ENCODE data around the gene HAND2.

HAND2 gene

DNA sequence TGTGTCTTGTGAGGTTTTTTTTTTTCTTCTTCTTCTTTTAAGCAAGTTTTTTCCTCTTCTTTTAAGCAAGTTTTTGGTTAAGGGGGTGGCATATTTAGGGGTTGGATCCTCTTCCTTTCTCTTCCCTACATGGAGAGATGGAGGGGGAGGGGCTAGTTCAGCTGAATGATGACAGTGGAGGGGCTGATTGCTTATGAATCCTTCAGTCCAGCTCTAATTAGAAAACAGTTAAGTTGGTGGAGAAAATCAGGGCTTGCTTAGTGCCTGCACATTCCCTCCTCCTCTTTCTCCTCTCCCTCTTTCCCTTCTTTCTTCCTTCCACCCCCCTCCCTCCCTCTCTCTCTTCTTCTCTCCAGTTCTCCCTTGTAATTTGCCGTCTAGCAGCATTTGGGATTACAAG is 4.4 kb upstream of the HAND2 start:
- no peak overlapping the region for H3K27ac ChIP-seq (ENCODE audit: low read length)
- no peaks in the 10 kb centered on the region for H3K36me3 ChIP-seq (replicated peaks; ENCODE audit: low read depth, low read length)
- TF ChIP-seq EZH2phosphoT487 (IDR thresholded peaks at IDR 0.05; ENCODE audit: low read depth): no peak
- TF ChIP-seq, protein P1, sequence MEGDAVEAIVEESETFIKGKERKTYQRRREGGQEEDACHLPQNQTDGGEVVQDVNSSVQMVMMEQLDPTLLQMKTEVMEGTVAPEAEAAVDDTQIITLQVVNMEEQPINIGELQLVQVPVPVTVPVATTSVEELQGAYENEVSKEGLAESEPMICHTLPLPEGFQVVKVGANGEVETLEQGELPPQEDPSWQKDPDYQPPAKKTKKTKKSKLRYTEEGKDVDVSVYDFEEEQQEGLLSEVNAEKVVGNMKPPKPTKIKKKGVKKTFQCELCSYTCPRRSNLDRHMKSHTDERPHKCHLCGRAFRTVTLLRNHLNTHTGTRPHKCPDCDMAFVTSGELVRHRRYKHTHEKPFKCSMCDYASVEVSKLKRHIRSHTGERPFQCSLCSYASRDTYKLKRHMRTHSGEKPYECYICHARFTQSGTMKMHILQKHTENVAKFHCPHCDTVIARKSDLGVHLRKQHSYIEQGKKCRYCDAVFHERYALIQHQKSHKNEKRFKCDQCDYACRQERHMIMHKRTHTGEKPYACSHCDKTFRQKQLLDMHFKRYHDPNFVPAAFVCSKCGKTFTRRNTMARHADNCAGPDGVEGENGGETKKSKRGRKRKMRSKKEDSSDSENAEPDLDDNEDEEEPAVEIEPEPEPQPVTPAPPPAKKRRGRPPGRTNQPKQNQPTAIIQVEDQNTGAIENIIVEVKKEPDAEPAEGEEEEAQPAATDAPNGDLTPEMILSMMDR (IDR thresholded peaks at IDR 0.05; ENCODE audit: low read depth, low read length): no peak
- no peak overlapping the region for H2AFZ ChIP-seq (ENCODE audit: low read depth, low read length)
- H3K4me1 ChIP-seq (ENCODE audit: low read length): peaks cover 11% of the 10 kb centered on the region
- H3K4me3 ChIP-seq (ENCODE audit: low read length): no peak overlapping the region
- no peak overlapping the region for H3K4me2 ChIP-seq (ENCODE audit: low read length)
- H3K9me3 ChIP-seq (ENCODE audit: insufficient read depth, low read length): no peaks in the 10 kb centered on the region
- no peaks in the 10 kb centered on the region for H3K27me3 ChIP-seq (ENCODE audit: low read depth, low read length)
- no peaks in the 10 kb centered on the region for H3K79me2 ChIP-seq (ENCODE audit: low read length)
- no peaks in the 10 kb centered on the region for H4K20me1 ChIP-seq (ENCODE audit: insufficient read depth, low read length)
- H3K9ac ChIP-seq (ENCODE audit: low read length): no peak overlapping the region

DNA sequence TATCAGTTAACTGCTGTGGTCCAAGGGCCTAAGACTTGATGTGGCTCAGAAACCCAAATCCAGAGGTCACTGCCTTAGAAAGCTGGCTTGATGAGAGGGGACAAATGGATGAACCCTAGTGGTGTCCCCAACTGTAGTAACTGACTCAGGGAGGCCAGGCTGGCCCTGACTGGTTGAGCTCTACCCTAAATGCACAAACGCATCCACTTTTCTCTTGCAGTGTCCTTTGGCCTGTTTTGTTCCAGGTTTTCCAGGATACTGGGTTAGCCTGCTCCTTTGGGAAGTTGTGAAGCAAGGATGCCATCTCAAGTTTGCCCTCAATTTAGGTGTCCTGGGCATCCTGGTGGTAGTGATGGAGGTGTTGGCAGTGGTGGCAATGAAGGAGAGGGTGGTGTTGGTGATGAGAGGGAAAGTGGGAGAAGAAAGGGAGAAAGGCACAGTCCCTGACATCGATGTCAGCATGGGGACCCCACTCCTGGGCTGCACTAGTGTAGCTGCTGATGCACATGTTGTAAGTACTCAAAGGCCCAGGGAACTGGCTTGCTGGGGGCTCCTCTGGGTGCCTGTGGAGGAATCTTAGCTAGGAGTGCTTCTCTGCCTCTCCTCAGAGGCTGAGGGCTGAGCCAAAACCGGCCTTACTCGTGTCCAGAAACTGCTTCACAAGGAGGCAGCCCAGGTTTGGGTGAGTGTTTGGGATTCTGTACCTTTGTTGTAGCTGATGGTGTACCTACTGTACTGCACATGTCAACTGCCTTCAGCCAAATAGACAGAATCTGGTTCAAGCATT is 2.9 kb upstream of the HAND2 start:
- peaks cover 11% of the 10 kb centered on the region for H3K4me1 ChIP-seq (ENCODE audit: low read length)
- H3K9ac ChIP-seq (ENCODE audit: low read length): no peak overlapping the region
- no peaks in the 10 kb centered on the region for H4K20me1 ChIP-seq (ENCODE audit: insufficient read depth, low read length)
- H3K79me2 ChIP-seq (ENCODE audit: low read length): no peaks in the 10 kb centered on the region
- H2AFZ ChIP-seq (ENCODE audit: low read depth, low read length): no peak overlapping the region
- TF ChIP-seq EZH2phosphoT487 (IDR thresholded peaks at IDR 0.05; ENCODE audit: low read depth): no peak
- TF ChIP-seq, protein P1 (IDR thresholded peaks at IDR 0.05; ENCODE audit: low read depth, low read length): no peak
- H3K9me3 ChIP-seq (ENCODE audit: insufficient read depth, low read length): no peaks in the 10 kb centered on the region
- no peak overlapping the region for H3K4me2 ChIP-seq (ENCODE audit: low read length)
- no peak overlapping the region for H3K27ac ChIP-seq (ENCODE audit: low read length)
- H3K4me3 ChIP-seq (ENCODE audit: low read length): no peak overlapping the region
- H3K36me3 ChIP-seq (replicated peaks; ENCODE audit: low read depth, low read length): no peaks in the 10 kb centered on the region
- H3K27me3 ChIP-seq (ENCODE audit: low read depth, low read length): no peaks in the 10 kb centered on the region

DNA sequence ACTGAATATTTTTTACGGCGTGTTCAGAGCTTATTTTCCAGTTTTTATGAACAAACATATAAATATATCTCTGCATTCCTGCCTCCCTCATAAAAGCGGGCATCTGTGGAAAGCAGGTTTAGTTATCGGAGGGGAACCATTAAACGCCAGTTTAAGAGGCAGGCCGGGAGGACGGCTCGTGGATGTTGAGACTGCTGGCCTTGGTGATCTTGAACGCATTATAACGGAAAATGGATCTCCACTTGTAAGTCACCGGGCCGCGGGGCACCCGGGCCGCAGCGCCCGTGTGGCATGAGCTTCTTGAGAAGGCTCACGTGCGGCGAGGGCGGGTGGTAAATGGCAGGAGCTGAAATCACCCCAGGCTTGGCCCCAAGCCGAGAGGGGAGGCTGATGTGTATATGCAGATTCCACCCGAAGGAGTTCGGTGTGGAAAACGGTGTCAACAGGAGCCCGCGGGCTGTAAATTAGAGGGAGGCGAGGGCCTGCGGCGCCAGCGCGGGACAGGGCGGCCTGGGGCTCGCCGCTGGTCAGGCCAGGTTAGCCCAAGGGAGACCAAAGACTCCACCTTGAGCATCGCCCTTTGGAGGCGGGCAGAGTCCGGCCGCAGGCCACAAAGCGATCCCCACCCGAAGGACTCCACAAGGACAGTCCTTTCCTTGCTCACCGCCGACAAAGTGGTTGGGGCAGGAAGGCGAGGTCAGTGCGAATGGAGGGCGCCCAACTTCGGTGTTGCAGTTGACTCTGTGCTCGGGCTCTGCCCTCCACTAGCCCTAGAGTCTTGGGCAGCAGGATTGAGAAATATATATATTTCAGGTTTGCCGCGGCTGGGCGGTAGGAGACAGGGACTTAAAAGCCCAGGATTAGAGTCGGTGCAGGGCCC is 1.3 kb upstream of the HAND2 start:
- H3K27me3 ChIP-seq (ENCODE audit: low read depth, low read length): no peaks in the 10 kb centered on the region
- no peaks in the 10 kb centered on the region for H3K79me2 ChIP-seq (ENCODE audit: low read length)
- TF ChIP-seq, protein P1 (IDR thresholded peaks at IDR 0.05; ENCODE audit: low read depth, low read length): no peak
- no peak for TF ChIP-seq EZH2phosphoT487 (IDR thresholded peaks at IDR 0.05; ENCODE audit: low read depth)
- no peak overlapping the region for H3K9ac ChIP-seq (ENCODE audit: low read length)
- no peak overlapping the region for H3K27ac ChIP-seq (ENCODE audit: low read length)
- peaks cover 3% of the 10 kb centered on the region for H3K4me1 ChIP-seq (ENCODE audit: low read length)
- no peak overlapping the region for H3K4me3 ChIP-seq (ENCODE audit: low read length)
- no peaks in the 10 kb centered on the region for H3K9me3 ChIP-seq (ENCODE audit: insufficient read depth, low read length)
- H4K20me1 ChIP-seq (ENCODE audit: insufficient read depth, low read length): no peaks in the 10 kb centered on the region
- H3K4me2 ChIP-seq (ENCODE audit: low read length): no peak overlapping the region
- H2AFZ ChIP-seq (ENCODE audit: low read depth, low read length): no peak overlapping the region
- no peaks in the 10 kb centered on the region for H3K36me3 ChIP-seq (replicated peaks; ENCODE audit: low read depth, low read length)
